Vagina (tissue), 2 donors: Measurements from ENCODE around the gene UCK1. TPM values are rescaled to one million over a fixed set of nuclear protein-coding genes. Genes with fewer than 3 reads are reported as not detected.

Experiments
- DNase-seq, 2 donors: peaks; one replicate each; pipeline ENCODE4 v3.0.0-alpha.2; 2017; ENCODE audit errors: extremely low spot score in 2 of 2
- H3K27ac ChIP-seq: fragments of 200-600 bp; sonication (generic); one replicate; pipeline ENCODE4 v1.5.1; 2019
- H3K27me3 ChIP-seq: fragments of 200-600 bp; sonication (generic); one replicate; pipeline ENCODE4 v1.5.1; 2019
- H3K36me3 ChIP-seq, 2 donors: fragments of 200-600 bp; sonication (generic); one replicate each; pipeline ENCODE4 v1.5.1; 2017 to 2019
- H3K4me1 ChIP-seq: fragments of 200-600 bp; sonication (generic); one replicate; pipeline ENCODE4 v1.5.1; 2019
- H3K4me3 ChIP-seq, 2 donors: fragments of 200-600 bp; sonication (generic); 1 replicate in 1 of 2; 2 replicates in 1 of 2; pipeline ENCODE4 v1.5.1; 2016 to 2019
- H3K9me3 ChIP-seq: fragments of 200-600 bp; sonication (generic); one replicate; pipeline ENCODE4 v1.5.1; 2019
- POLR2A ChIP-seq, 2 donors: fragments of 450-650 bp; IDR thresholded peaks; one replicate each; pipeline ENCODE4 v1.6.1; 2017; ENCODE audit warnings: antibody characterized with exemption in 2 of 2, mild to moderate bottlenecking in 2 of 2, moderate library complexity in 2 of 2
- POLR2AphosphoS5 ChIP-seq, 2 donors: sonication (generic); formaldehyde crosslinking; IDR thresholded peaks; one replicate each; pipeline ENCODE4 v1.9.0; 2017; ENCODE audit warnings: antibody characterized with exemption in 2 of 2, mild to moderate bottlenecking in 2 of 2, low read depth in 1 of 2; ENCODE audit not compliant: insufficient read depth in 1 of 2
- intact Hi-C: fragments of 100-400 bp; cut with DNase I; formaldehyde crosslinking; loops from one replicate; pipeline ENCODE4 v1.15.1; 2023
- small RNA-seq: library from RNA; depleted of rRNA; stranded (forward); fragments of <200 nt; gene quantifications from one replicate; pipeline ENCODE3, GENCODE V24; 2016
- total RNA-seq: library from RNA; depleted of rRNA; stranded (reverse); fragments of >200 nt; gene quantifications from one replicate; pipeline ENCODE4 v1.2.3, GENCODE V29; 2016
- TF ChIP-seq, protein P1 (sequence below), 3 experiments: fragments of 450-650 bp in 2 of 3; fragments of 200-600 bp in 1 of 3; sonication (generic) in 1 of 3; IDR thresholded peaks; one replicate each; pipeline ENCODE4 v1.5.1; 2017 to 2019; ENCODE audit warnings: antibody characterized with exemption in 3 of 3, mild to moderate bottlenecking in 2 of 3, moderate library complexity in 2 of 3

The UCK1 gene
- total RNA-seq, 1 donor from 2014 or later, result 37.3 TPM

DNA sequence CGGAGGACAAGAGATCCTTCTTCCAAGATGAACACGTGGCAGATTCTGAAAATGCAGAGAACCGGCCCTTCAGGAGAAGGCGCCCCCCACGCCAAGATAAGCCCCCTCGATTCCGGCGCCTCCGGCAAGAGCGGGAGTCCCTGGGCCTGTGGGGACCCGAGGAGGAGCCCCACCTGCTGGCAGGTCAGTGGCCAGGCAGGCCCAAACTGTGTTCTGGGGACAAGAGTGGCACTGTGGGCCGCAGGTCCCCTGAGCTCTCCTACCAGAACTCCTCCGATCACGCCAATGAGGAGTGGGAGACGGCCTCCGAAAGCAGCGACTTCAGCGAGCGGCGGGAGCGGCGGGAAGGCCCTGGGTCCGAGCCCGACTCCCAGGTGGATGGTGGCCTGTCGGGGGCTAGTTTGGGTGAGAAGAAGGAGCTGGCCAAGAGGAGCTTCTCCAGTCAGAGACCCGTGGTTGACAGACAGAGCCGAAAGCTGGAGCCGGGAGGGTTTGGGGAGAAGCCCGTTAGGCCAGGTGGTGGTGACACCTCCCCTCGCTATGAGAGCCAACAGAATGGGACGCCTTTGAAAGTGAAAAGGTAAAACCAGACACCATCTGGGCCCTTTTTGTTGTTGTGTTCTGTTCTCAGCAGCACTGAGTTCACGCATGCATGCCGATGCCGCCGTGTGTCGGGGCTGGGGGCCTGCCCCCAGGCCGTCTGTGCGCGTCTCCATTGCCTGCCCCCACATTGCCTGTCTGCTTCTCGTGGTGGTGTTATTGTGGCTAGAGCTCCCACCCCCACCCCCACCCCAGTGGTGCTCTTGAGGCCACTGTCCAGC lies 54.9 kb downstream of the UCK1 start:
- no peaks in the 10 kb centered on the region for H3K27me3 ChIP-seq
- no peak overlapping the region for H3K27ac ChIP-seq
- no peaks in the 10 kb centered on the region for H3K4me1 ChIP-seq
- peaks cover 0 to 97% of the 10 kb centered on the region in 2 donors for H3K36me3 ChIP-seq
- no peak for DNase-seq
- no peaks in the 10 kb centered on the region for H3K9me3 ChIP-seq
- intact Hi-C loops, result no loop called here
- H3K4me3 ChIP-seq, result no peak overlapping the region
- TF ChIP-seq, protein P1, sequence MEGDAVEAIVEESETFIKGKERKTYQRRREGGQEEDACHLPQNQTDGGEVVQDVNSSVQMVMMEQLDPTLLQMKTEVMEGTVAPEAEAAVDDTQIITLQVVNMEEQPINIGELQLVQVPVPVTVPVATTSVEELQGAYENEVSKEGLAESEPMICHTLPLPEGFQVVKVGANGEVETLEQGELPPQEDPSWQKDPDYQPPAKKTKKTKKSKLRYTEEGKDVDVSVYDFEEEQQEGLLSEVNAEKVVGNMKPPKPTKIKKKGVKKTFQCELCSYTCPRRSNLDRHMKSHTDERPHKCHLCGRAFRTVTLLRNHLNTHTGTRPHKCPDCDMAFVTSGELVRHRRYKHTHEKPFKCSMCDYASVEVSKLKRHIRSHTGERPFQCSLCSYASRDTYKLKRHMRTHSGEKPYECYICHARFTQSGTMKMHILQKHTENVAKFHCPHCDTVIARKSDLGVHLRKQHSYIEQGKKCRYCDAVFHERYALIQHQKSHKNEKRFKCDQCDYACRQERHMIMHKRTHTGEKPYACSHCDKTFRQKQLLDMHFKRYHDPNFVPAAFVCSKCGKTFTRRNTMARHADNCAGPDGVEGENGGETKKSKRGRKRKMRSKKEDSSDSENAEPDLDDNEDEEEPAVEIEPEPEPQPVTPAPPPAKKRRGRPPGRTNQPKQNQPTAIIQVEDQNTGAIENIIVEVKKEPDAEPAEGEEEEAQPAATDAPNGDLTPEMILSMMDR (IDR thresholded peaks at IDR 0.05), result peak in 1 of 3 experiments; percentile 9
- TF ChIP-seq POLR2AphosphoS5 (IDR thresholded peaks at IDR 0.05; ENCODE audit: insufficient read depth in 1 of 2, low read depth in 1 of 2) (peak in 1 of 2 donors; percentile 19), POLR2A (IDR thresholded peaks at IDR 0.05) (no peak)

DNA sequence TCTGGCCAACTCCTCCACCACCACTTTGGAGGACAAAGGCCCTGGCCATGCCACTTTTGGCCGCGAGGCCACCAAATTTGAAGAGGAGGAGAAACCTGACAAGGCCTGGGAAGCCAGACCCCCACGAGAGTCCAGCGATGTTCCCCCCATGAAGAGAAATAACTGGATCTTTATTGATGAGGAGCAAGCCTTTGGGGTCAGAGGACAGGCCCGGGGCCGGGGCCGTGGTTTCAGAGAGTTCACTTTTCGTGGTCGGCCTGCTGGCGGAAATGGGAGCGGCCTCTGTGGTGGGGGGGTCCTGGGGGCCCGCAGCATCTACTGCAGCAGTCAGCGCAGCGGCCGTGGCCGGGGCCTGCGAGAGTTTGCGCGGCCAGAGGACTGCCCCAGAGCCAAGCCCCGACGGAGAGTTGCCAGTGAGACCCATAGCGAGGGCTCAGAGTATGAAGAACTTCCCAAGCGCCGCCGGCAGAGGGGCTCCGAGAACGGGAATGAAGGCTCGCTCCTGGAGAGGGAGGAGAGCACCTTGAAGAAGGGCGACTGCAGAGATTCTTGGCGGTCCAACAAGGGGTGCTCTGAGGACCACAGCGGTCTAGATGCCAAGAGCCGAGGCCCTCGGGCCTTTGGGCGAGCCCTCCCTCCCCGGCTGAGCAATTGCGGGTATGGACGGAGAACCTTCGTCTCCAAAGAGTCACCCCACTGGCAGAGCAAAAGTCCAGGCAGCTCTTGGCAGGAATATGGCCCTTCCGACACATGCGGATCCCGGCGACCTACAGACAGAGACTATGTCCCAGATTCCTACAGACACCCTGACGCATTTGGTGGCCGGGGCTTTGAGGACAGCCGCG lies 55.7 kb downstream of the UCK1 start:
- peaks cover 0 to 100% of the 10 kb centered on the region in 2 donors for H3K36me3 ChIP-seq
- no peak for DNase-seq
- no peak overlapping the region for H3K4me3 ChIP-seq
- TF ChIP-seq POLR2A (IDR thresholded peaks at IDR 0.05), result no peak
- TF ChIP-seq POLR2AphosphoS5 (IDR thresholded peaks at IDR 0.05; ENCODE audit: insufficient read depth in 1 of 2, low read depth in 1 of 2), result no peak
- TF ChIP-seq, protein P1 (IDR thresholded peaks at IDR 0.05), result no peak
- H3K27me3 ChIP-seq, result no peaks in the 10 kb centered on the region
- no peaks in the 10 kb centered on the region for H3K4me1 ChIP-seq
- intact Hi-C loops, result no loop called here
- H3K27ac ChIP-seq, result no peak overlapping the region
- no peaks in the 10 kb centered on the region for H3K9me3 ChIP-seq

DNA sequence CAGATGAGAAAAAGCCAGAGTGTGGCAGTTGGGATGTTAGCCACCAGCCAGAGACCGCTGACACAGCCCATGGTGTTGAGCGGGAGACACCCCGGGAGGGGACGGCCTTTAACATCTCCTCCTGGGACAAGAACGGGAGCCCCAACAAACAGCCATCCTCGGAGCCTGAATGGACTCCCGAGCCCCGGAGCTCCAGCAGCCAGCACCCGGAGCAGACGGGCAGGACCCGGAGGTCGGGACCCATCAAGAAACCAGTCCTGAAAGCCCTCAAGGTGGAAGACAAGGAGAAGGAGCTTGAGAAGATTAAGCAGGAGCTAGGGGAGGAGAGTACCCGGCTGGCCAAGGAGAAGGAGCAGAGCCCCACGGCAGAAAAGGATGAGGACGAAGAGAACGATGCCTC lies 56.4 kb downstream of the UCK1 start:
- Histone ChIP-seq H3K27ac (no peak overlapping the region), H3K4me1 (no peaks in the 10 kb centered on the region), H3K27me3 (no peaks in the 10 kb centered on the region), H3K36me3 (peaks cover 0 to 100% of the 10 kb centered on the region in 2 donors), H3K9me3 (no peaks in the 10 kb centered on the region), H3K4me3 (no peak overlapping the region)
- TF ChIP-seq POLR2A (IDR thresholded peaks at IDR 0.05), result no peak
- TF ChIP-seq, protein P1 (IDR thresholded peaks at IDR 0.05), result no peak
- no peak for TF ChIP-seq POLR2AphosphoS5 (IDR thresholded peaks at IDR 0.05; ENCODE audit: insufficient read depth in 1 of 2, low read depth in 1 of 2)
- intact Hi-C loops, result no loop called here
- no peak for DNase-seq

DNA sequence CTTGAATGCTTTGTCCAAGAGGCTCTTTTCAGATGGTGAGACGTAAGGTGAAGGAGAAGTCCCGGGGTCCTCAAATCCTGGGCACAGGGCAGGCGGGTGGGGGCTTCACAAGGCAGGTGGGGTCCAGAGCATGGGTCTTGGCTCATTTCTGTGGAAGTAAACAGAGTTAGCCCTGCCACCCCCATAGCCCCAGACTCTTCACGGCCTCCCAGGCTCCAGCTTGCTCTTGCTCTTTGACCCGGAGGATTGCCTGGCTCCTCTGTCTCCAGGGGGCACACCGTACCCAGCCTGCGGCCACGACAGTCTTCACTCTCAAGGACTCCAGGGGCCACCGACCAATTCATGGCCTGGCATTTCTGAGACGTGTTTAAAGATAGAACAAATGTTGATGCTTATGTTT lies 57.2 kb downstream of the UCK1 start:
- no peak overlapping the region for H3K27ac ChIP-seq
- H3K4me1 ChIP-seq, result no peaks in the 10 kb centered on the region
- no peaks in the 10 kb centered on the region for H3K9me3 ChIP-seq
- no peak for DNase-seq
- intact Hi-C loops, result no loop called here
- peaks cover 0 to 98% of the 10 kb centered on the region in 2 donors for H3K36me3 ChIP-seq
- no peaks in the 10 kb centered on the region for H3K27me3 ChIP-seq
- TF ChIP-seq POLR2AphosphoS5 (IDR thresholded peaks at IDR 0.05; ENCODE audit: insufficient read depth in 1 of 2, low read depth in 1 of 2), result peak in 1 of 2 donors; percentile 14
- TF ChIP-seq, protein P1 (IDR thresholded peaks at IDR 0.05), result no peak
- no peak for TF ChIP-seq POLR2A (IDR thresholded peaks at IDR 0.05)
- no peak overlapping the region for H3K4me3 ChIP-seq

Small RNA genes within 50 kb of the gene (small RNA-seq; reads per million reads assigned to genes)
- not detected for gene SNORD62A
- gene SNORD62B, result 0.69 reads per million

Other genes starting within 250 kb of the UCK1 start
- 11.8 TPM for gene PLPP7, start 241.5 kb downstream of the UCK1 start, total RNA-seq
- gene PRRC2B, start 137.2 kb downstream of the UCK1 start, total RNA-seq, result 116 TPM
- 14.5 TPM for gene POMT1, start 28.3 kb downstream of the UCK1 start, total RNA-seq
- gene PRRT1B, start 14.3 kb upstream of the UCK1 start, total RNA-seq, result not detected
- 57.9 TPM for gene RAPGEF1, start 208.8 kb upstream of the UCK1 start, total RNA-seq